AG04450 (cell line): Measurements from ENCODE around the gene PPT2. TPM values are rescaled to one million over a fixed set of nuclear protein-coding genes. Genes with fewer than 3 reads are reported as not detected.

Source experiments
- CTCF ChIA-PET: fragments of 300-600, 350-600 bp; formaldehyde crosslinking; extraction: SDS; loops from one replicate; lab custom pipeline; 2022; ENCODE audit warnings: antibody characterized with exemption, inconsistent platforms; lab: Charles Lee
- POLR2A ChIA-PET: fragments of 350-600 bp; formaldehyde crosslinking; extraction: SDS; loops from one replicate; lab custom pipeline; 2021; ENCODE audit warnings: antibody characterized with exemption, inconsistent platforms; lab: Yijun Ruan, JAX
- DNase-seq: peaks from one replicate; pipeline ENCODE4 v3.0.0-alpha.2; 2011; ENCODE audit warnings: low read depth, low spot score
- H3K27ac ChIP-seq: one replicate; pipeline ENCODE4 v1.5.1; 2012; ENCODE audit warnings: low read depth, low read length, control low read depth
- H3K27me3 ChIP-seq: one replicate; pipeline ENCODE4 v1.6.0; 2012; ENCODE audit warnings: low read length; ENCODE audit not compliant: control insufficient read depth, insufficient read depth
- H3K4me3 ChIP-seq: 2 replicates; pipeline ENCODE4 v1.5.1; 2011; ENCODE audit warnings: mild to moderate bottlenecking, low read depth, low read length, control low read depth
- H3K9me3 ChIP-seq: 2 replicates; pipeline ENCODE4 v1.5.1; 2012; ENCODE audit warnings: low read length; ENCODE audit not compliant: control insufficient read depth, insufficient read depth
- polyA plus RNA-seq: library from polyadenylated mRNA; depleted of rRNA; stranded (reverse); fragments of >200 nt; gene quantifications from 2 replicates; pipeline ENCODE4 v1.2.3, GENCODE V29; 2011
- TF ChIP-seq, protein P1 (sequence below): IDR thresholded peaks from 2 replicates; pipeline ENCODE4 v1.5.1; 2011; ENCODE audit warnings: low read depth, low read length, control low read depth, inconsistent platforms

The PPT2 gene
- polyA plus RNA-seq, 1 experiment = 12.6 TPM

DNA sequence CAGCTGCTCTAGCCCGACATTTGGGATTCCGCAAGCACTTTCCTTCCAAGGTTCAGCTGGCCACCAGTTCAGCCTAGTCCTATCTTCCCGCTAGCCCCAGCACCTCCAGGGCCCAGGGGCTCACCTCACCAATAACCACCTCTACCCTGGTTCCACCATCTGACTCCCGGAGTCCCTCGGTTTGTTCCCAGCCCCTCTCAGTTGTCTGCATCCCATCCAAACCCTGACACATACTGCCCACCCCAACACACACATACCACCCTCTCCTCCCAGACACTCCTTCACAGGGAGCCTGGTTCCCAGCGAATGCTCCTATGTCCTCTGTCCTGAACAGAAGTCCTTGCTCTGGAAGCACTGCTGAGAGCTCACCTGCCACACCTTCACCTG, 45.2 kb upstream of the PPT2 start:
- ChIA-PET POLR2A (interaction anchor here (0.9 to 1.6 kb wide), 2 partner anchors 10 to 16 kb away, joined by 3 to 9 read pairs; no protein-coding TSS in a partner anchor), CTCF (interaction anchor here (1.5 to 2.6 kb wide), 2 partner anchors 9 to 61 kb away, joined by 5 to 18 read pairs; no protein-coding TSS in a partner anchor)
- H3K27me3 ChIP-seq = peaks cover 42% of the 10 kb centered on the region
- no peaks in the 10 kb centered on the region for H3K9me3 ChIP-seq
- no peak overlapping the region for H3K27ac ChIP-seq
- H3K4me3 ChIP-seq = no peak overlapping the region
- no peak for DNase-seq
- TF ChIP-seq, protein P1, sequence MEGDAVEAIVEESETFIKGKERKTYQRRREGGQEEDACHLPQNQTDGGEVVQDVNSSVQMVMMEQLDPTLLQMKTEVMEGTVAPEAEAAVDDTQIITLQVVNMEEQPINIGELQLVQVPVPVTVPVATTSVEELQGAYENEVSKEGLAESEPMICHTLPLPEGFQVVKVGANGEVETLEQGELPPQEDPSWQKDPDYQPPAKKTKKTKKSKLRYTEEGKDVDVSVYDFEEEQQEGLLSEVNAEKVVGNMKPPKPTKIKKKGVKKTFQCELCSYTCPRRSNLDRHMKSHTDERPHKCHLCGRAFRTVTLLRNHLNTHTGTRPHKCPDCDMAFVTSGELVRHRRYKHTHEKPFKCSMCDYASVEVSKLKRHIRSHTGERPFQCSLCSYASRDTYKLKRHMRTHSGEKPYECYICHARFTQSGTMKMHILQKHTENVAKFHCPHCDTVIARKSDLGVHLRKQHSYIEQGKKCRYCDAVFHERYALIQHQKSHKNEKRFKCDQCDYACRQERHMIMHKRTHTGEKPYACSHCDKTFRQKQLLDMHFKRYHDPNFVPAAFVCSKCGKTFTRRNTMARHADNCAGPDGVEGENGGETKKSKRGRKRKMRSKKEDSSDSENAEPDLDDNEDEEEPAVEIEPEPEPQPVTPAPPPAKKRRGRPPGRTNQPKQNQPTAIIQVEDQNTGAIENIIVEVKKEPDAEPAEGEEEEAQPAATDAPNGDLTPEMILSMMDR = no peak

DNA sequence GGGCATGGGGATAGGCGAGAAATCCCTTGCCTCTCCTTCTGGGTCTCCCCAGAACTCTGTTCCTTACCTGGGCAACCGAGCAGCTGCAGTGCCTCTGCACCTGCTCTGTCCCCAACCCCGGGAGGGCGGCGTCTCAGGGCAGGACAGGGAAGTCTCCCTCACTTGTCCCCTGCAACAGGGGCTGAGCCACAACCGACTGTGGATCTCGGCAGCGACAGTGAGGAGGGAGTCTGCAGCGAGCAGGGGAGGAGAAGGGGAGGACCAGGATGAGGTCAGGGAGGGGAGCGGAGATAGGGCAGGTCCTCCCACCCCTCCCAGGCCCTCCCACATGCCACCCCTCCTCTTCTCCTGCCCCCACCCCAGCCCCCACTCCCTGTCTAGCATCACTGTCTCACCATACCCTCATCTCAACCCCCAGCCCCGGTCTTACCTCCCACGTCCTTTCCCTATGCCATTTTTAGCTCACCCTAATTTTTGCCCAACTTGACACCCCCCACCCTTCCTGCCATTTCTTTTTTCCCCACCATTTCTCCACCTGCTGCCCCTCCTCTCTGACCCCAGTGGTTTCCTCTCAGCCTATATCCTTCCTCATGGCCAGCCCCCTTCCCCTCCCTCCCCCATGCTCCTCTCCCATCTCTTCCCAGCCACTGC, 44.7 kb upstream of the PPT2 start, which contains the start of gene TNXB:
TNXB (minus strand) TSS at position 225 of the 651 bp plus-strand sequence. CDS start 11,140 bp downstream, outside the sequence.
- TF ChIP-seq, protein P1 = no peak
- H3K9me3 ChIP-seq = no peaks in the 10 kb centered on the region
- peaks cover 39% of the 10 kb centered on the region for H3K27me3 ChIP-seq
- ChIA-PET POLR2A (interaction anchor here (1.6 kb wide), 1 partner anchor 16 kb away, joined by 9 read pairs; no protein-coding TSS in a partner anchor), CTCF (interaction anchor here (0.5 to 2.6 kb wide), 4 partner anchors 9 to 156 kb away, joined by 3 to 18 read pairs (median 4); no protein-coding TSS in a partner anchor)
- H3K27ac ChIP-seq = no peak within 1 kb of the TSS
- no peak within 1 kb of the TSS for H3K4me3 ChIP-seq
- DNase-seq = no peak

DNA sequence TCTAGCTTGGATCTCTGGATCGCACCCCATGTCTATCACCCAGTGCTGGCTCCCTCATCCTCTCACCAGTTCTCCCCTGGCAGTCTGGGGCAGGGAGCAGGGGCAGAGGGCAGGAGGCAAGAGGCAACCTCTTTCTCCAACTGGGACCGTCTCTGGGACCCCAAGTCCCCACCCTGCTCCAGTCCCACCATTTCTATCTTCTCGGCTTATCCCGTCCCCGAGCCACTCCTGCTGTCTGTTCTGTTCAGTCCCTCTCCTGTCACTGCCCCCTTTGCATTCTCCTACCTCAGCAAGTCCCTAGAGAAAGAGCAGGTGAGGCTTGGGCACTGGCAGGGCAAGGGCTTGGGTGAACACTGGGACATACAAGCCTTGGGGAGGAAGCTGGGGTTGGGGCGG, 44.2 kb upstream of the PPT2 start:
- H3K4me3 ChIP-seq = no peak overlapping the region
- H3K27ac ChIP-seq = no peak overlapping the region
- H3K27me3 ChIP-seq = peaks cover 35% of the 10 kb centered on the region
- TF ChIP-seq, protein P1 = no peak
- ChIA-PET POLR2A (interaction anchor here (0.7 to 1.6 kb wide), 2 partner anchors 17 kb away, joined by 4 to 9 read pairs; no protein-coding TSS in a partner anchor), CTCF (interaction anchor here (0.5 to 2.6 kb wide), 3 partner anchors 8 to 157 kb away, joined by 3 to 18 read pairs (median 3); no protein-coding TSS in a partner anchor)
- H3K9me3 ChIP-seq = no peaks in the 10 kb centered on the region
- no peak for DNase-seq

DNA sequence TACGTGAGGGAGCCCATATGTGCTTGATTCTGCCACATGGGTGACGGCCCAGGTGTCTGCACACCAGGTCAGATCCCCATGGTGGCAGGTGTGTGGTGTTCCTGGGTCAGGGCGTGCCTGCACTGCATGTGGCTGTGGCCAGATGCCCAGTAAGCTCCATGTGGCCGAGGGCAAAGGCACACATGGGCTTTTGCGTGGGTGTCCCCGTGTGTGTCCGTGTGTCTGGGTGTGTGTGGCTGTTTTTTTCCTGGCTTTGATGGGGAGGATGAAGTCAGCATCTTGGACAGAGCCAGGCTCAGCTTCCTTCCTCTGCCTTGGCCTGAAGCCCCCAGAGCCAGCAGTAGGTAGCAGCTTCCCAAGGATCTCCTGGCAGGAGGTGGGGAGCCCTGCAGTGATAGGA, 43.3 kb upstream of the PPT2 start:
- TF ChIP-seq, protein P1 = no peak
- CTCF ChIA-PET = interaction anchor here (1.4 to 2.6 kb wide), 2 partner anchors 8 to 158 kb away, joined by 3 to 18 read pairs; no protein-coding TSS in a partner anchor
- Histone ChIP-seq H3K4me3 (no peak overlapping the region), H3K27ac (no peak overlapping the region), H3K27me3 (peaks cover 28% of the 10 kb centered on the region), H3K9me3 (no peaks in the 10 kb centered on the region; the same call in 1 of the 2 replicates)
- POLR2A ChIA-PET = interaction anchor here (0.7 to 0.8 kb wide), 2 partner anchors 10 to 18 kb away, joined by 3 to 4 read pairs; no protein-coding TSS in a partner anchor
- no peak for DNase-seq
